GM06990 (cell line): Measurements from ENCODE around the gene ARL8B.

Experiments
- DNase-seq: peaks from one replicate; pipeline ENCODE4 v3.0.0-alpha.2; 2011; ENCODE audit not compliant: insufficient read length; ENCODE audit errors: extremely low read depth
- H3K27me3 ChIP-seq: replicated peaks from 2 replicates; pipeline ENCODE4 v1.6.0; 2011; ENCODE audit warnings: low read length; ENCODE audit not compliant: control insufficient read depth, insufficient read depth
- H3K36me3 ChIP-seq: 2 replicates; pipeline ENCODE4 v1.5.1; 2011; ENCODE audit warnings: low read length; ENCODE audit not compliant: control insufficient read depth, insufficient read depth
- H3K4me3 ChIP-seq: replicated peaks from 2 replicates; pipeline ENCODE4 v1.5.1; 2011; ENCODE audit warnings: low read depth, mild to moderate bottlenecking, control low read depth, low read length
- TF ChIP-seq, protein P1 (sequence below): IDR thresholded peaks from 2 replicates; pipeline ENCODE4 v1.5.1; 2011; ENCODE audit warnings: low read length, control low read depth, mild to moderate bottlenecking, inconsistent platforms; ENCODE audit not compliant: insufficient read depth, poor library complexity, severe bottlenecking

Gene ARL8B

DNA sequence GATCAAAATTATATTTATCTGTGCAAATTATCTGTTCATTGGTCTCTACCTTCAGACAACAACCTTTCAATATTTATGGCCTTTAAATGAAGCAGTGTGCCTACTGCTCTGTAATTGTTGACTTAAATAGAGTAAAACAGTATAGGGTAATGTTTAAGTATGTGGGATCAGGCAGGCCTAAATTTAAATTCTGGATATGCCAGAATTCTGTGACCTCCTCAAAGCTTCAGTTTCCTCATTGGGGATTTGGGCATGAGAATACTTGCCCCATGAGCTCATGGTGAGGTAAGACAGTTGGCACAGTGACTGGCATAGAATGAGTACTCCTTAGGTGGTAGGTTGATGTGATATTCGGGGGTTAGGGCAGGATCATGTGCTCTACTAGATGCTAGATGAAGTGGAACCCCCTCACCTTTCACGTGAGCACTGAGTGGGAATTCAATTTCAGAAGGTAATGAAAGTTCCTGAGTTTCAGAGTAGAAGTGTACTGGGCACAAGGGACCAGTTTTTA, 14.9 kb downstream of the ARL8B start:
- Histone ChIP-seq H3K4me3 (no peak overlapping the region), H3K27me3 (no peaks in the 10 kb centered on the region), H3K36me3 (no peaks in the 10 kb centered on the region; the same call in 1 of the 2 replicates)
- TF ChIP-seq, protein P1, sequence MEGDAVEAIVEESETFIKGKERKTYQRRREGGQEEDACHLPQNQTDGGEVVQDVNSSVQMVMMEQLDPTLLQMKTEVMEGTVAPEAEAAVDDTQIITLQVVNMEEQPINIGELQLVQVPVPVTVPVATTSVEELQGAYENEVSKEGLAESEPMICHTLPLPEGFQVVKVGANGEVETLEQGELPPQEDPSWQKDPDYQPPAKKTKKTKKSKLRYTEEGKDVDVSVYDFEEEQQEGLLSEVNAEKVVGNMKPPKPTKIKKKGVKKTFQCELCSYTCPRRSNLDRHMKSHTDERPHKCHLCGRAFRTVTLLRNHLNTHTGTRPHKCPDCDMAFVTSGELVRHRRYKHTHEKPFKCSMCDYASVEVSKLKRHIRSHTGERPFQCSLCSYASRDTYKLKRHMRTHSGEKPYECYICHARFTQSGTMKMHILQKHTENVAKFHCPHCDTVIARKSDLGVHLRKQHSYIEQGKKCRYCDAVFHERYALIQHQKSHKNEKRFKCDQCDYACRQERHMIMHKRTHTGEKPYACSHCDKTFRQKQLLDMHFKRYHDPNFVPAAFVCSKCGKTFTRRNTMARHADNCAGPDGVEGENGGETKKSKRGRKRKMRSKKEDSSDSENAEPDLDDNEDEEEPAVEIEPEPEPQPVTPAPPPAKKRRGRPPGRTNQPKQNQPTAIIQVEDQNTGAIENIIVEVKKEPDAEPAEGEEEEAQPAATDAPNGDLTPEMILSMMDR: no peak
- DNase-seq: no peak

DNA sequence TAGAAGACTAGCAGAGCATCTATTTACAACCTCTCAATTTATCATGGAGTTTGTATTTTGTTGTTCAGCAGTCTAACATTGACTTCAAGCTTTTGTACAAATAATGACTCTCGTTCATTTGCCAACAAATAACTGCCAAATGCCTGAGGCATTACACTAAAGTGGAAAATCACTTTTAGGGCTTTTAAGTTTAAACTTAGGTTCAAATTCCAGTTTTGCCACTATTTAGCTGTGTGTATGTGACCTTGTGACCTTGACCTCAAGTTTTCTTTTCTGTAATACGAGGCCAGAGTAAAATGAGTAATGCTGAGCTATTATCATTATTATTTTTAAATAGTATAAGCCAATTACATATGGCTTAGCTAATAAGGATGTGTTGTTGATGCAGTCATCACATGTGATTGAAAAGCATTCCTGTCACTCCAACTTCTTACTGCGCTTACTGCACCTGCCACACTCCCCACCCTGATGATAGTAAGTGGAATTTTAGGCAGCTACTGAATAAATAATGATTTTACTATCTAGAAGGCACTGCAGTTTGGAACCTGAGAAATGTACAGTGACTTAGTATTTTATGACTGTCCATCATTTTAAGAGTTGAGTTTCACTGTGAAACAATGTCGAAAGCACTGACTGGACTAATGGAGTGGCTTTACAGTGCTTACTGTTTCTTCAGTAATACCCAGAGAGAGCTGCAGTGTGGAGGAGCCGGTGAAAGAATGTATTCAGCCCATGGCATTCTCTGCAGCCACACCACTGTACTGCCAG, 16.3 kb downstream of the ARL8B start:
- H3K4me3 ChIP-seq: no peak overlapping the region
- no peaks in the 10 kb centered on the region for H3K27me3 ChIP-seq
- DNase-seq: no peak
- H3K36me3 ChIP-seq: peaks cover under 1% of the 10 kb centered on the region; the same call in 1 of the 2 replicates
- TF ChIP-seq, protein P1: no peak

DNA sequence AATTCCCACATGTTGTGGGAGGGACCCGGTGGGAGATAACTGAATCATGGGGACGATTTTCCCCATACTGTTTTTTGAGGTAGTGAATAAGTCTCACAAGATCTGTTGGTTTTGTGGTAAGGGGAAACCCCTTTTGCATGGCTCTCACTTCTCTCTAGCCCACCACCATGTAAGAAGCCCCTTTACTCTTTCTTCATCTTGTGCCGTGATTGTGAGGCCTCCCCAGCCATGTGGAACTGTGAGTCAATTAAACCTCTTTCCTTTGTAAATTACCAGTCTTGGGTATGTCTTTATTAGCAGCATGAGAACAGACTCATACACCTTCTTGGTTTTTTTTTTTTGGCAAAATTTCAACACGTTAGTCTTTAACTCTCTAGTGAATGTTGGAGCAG, 18.1 kb downstream of the ARL8B start:
- no peak overlapping the region; the same call in 1 of the 2 replicates for H3K4me3 ChIP-seq
- TF ChIP-seq, protein P1: no peak
- no peaks in the 10 kb centered on the region for H3K27me3 ChIP-seq
- DNase-seq: no peak
- H3K36me3 ChIP-seq: peaks cover 2% of the 10 kb centered on the region

DNA sequence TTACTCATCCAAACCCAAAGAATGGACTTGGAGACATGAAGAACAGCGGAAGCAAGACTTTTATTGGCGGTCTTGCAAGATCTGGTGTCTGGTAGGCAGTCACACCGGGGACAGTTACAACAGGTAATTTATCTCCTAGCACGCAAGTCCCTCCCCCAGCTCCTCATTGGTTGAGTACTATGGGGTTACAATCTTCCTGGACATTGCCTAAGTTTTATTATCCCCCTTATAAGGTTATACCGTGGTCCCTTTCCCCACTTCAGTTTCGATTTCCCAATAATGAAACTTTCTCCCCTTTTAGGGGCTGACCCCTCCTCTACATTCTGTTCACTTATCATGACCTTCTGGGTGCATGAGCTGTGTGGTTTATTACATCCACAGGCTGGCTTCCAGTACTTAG, 18.7 kb downstream of the ARL8B start:
- Histone ChIP-seq H3K27me3 (no peaks in the 10 kb centered on the region), H3K4me3 (no peak overlapping the region), H3K36me3 (peaks cover 2% of the 10 kb centered on the region)
- TF ChIP-seq, protein P1: no peak
- no peak for DNase-seq

DNA sequence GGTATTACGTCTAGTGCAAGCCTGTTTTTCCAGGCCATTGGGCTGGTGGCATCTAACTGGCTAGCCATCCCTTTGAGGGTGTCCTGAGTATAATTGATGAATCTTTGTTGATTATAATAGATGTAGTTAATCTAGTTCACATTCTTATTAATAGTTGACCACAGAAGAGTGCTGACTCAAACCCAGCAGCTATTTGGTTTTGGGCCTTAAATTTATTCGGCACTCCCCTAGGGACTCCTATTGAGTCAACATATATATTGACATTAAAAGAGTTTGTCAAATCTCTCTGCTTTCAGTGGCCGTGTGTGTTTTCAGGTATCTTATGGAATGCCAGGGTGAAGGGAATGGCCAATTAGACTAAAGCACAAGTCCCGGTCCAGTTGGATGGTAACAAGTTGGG, 19.7 kb downstream of the ARL8B start:
- peaks cover 2% of the 10 kb centered on the region for H3K36me3 ChIP-seq
- DNase-seq: no peak
- no peaks in the 10 kb centered on the region for H3K27me3 ChIP-seq
- TF ChIP-seq, protein P1: no peak
- H3K4me3 ChIP-seq: no peak overlapping the region

DNA sequence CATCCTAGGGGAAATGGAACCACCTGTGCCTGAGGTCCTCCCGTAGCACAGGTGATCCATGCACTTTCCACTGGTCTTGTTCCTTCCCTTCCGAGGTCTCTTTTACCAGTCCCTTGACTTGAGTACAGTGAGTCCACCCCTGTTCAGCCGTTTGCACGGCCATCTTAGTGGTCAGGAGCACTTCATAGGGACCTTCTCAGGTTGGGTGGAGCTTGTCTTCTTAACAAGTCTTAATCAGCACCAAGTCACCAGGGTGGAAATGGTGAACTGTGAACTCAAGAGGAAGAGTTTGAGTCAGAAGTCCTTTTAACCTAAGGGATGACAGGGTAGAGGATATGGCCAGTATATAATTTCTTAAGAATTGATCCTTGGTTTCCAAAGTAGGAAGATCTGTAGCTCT, 21.4 kb downstream of the ARL8B start:
- TF ChIP-seq, protein P1: no peak
- no peak for DNase-seq
- no peak overlapping the region for H3K4me3 ChIP-seq
- H3K27me3 ChIP-seq: no peaks in the 10 kb centered on the region
- peaks cover 2% of the 10 kb centered on the region for H3K36me3 ChIP-seq
